Esophagus squamous epithelium (tissue), 4 donors: ENCODE measurements around the gene PIK3C2G.

Experiments
- CTCF ChIP-seq, 6 experiments: fragments of 450-650 bp in 4 of 6; fragments of 200-600 bp in 2 of 6; sonication (generic) in 2 of 6; IDR thresholded peaks; one replicate each; pipeline ENCODE4 v1.5.1; 2016 to 2019; ENCODE audit warnings: antibody characterized with exemption in 6 of 6, mild to moderate bottlenecking in 4 of 6, moderate library complexity in 4 of 6
- POLR2A ChIP-seq, 4 donors: fragments of 450-650 bp; IDR thresholded peaks; one replicate each; pipeline ENCODE4 v1.6.1; 2017; ENCODE audit warnings: antibody characterized with exemption in 4 of 4, mild to moderate bottlenecking in 4 of 4, moderate library complexity in 3 of 4

- TF ChIP-seq POLR2A (IDR thresholded peaks at IDR 0.05), result no peak
- TF ChIP-seq CTCF (IDR thresholded peaks at IDR 0.05), result no peak
Measured at GRCh38 chr12:18552829-18553228, 291.5 kb downstream of the PIK3C2G start.
